GM20431 (cell line): ENCODE data around the gene CRTC1.
"Not testable (repeated sequence)": the region's sequence is repeated elsewhere in the genome, so short reads cannot be mapped to it uniquely, and the experiment has no call there.

Source experiments
- in situ Hi-C: fragments of 300-500 bp; cut with MseI, MboI; formaldehyde crosslinking; loops from one replicate; pipeline ENCODE4 v1.15.0; 2020; ENCODE audit warnings: low sequenced_read_pairs; ENCODE audit not compliant: unreplicated experiment

CRTC1 gene

GRCh38 chr19:18793144-18794028 lies 109.9 kb downstream of the CRTC1 start:
- in situ Hi-C loops, result no loop called here

GRCh38 chr19:18794029-18794313 lies 110.5 kb downstream of the CRTC1 start:
- in situ Hi-C loops, result no loop called here

DNA sequence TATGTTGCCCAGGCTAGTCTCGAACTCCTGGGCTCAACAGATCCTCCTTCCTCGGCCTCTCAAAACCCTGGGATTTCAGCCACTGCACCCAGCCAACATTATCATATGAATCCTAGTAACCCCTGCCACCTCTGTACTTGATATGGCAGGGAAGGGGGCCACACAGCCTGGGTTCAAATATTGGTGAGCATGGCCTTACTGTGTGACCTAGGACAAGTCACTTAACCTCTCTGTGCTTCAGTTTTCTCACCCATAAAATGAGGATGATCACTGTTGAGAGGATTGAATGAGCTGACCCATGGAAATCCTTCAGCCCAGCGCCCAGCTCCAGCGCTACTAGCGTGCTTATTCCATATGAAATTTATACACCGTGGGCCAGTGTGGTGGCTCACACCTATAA lies 111.2 kb downstream of the CRTC1 start:
- in situ Hi-C loops, result no loop called here

- in situ Hi-C loops, result no loop called here
Observed at GRCh38 chr19:18795540-18795939, 112.1 kb downstream of the CRTC1 start.

GRCh38 chr19:18796239-18796638 lies 112.8 kb downstream of the CRTC1 start:
- in situ Hi-C loops, result no loop called here

GRCh38 chr19:18798384-18799352 lies 115.2 kb downstream of the CRTC1 start:
- in situ Hi-C loops, result no loop called here

DNA sequence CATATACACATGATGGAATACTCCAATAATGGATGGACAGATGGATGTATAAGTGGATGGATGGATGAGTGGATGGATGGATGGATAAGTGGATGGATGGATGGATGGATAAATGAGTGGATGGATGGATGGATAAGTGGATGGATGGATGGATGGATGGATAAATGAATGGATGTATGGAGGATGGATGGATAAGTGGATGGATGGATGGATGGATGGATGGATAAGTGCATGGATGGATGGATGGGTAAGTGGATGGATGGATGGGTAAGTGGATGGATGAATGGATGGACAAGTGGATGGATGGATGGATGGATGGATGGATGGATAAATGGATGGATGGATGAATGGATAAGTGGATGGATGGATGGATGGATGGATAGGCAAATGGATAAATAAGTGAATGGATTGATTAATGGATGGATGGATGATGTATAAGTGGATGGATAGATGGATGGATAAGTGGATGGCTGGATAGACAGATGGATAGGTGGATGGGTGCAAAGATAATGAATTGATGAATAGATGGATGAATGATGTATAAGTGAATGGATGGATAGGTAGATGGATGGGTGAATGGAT lies 116.0 kb downstream of the CRTC1 start:
- in situ Hi-C loops, result no loop called here

DNA sequence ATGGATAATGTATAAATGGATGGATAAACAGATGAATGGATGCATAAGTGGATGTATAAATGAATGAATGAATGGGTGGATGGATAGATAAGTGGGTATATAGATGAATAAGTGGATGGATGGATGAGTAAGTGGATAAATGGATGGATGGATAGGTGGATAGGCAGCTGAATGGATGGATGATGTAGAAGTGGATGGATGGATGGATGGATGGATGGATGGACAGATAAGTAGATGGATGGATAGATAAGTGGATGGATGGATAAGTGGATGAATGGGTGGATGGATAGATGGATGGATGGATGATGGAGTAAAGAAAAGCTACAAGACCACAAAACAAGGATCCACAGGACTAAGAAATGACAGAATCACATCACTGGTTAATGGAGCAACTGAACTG lies 116.6 kb downstream of the CRTC1 start:
- in situ Hi-C loops, result no loop called here

- in situ Hi-C loops, result no loop called here
Observed at GRCh38 chr19:18800636-18801035, 117.2 kb downstream of the CRTC1 start.

GRCh38 chr19:18802354-18802753 lies 118.9 kb downstream of the CRTC1 start:
- in situ Hi-C loops, result no loop called here

DNA sequence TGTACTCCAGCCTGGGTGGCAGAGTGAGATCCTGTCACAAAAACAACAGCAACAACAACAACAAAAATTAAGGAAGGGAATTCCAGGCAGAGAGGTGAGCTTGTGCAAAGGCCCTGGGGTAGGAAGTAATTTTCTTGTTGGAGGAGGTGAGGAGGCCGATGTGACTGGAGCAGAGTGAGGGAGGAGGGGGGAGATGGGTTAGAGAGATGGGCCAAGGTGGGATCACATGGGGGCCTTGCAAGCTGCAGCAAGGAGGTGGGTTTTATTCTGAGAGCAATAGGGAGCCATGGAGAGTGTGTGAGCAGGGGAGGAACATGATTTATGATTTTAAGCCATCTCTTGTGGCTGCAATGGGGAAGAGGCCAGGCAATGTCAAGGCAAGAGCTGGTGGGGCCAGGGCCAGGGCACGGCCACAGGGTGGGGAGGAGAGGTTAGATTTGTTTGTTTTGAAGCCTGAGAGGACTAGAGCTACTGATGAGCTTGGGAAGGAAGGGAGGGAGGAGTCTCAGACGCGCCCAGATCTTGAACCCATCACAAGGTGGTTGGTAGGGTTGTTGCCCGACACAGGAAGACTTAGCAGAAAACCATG lies 120.2 kb downstream of the CRTC1 start:
- in situ Hi-C loops, result no loop called here

DNA sequence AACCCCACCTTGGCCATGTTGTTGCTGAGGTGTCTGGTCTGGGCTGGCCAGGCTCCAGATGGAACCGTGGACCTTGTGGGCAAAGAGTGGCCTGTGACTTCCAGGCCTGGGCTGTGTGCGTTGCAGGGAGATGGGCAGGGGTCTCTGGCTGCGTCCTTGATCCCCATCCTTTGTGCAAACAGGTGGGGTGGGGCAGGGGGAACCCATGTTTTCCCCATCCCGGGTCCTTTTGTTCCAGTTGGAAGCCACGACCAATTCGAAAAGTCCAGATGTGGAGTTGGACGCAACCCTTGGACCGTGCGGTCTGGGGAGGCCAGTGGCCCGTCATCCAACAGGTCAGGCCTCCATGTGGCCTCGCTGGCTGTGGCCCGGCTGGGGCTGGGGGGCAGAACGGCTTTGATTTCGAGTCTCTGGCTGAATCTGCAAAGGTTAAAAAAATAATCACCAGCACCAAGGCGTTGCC lies 120.7 kb downstream of the CRTC1 start:
- in situ Hi-C loops, result no loop called here

DNA sequence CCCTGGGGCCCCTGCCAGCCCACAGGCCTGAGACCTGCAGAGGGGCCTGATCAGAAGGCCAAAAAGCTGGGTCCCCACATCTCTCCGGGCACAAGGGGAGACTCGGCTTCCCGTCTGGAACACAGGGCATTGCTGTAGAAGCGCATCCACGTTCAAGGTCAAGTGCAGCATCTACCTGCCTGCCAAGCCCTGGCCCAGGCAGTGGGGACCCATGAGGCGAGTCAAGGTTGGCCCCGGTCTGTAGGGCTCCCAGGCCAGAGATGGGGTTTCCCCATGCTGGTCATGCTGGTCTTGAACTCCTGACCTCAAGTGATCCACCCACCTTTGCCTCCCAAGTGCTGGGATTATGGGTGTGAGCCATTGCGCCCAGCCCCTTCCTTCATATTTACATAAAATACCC lies 121.2 kb downstream of the CRTC1 start:
- in situ Hi-C loops, result no loop called here

DNA sequence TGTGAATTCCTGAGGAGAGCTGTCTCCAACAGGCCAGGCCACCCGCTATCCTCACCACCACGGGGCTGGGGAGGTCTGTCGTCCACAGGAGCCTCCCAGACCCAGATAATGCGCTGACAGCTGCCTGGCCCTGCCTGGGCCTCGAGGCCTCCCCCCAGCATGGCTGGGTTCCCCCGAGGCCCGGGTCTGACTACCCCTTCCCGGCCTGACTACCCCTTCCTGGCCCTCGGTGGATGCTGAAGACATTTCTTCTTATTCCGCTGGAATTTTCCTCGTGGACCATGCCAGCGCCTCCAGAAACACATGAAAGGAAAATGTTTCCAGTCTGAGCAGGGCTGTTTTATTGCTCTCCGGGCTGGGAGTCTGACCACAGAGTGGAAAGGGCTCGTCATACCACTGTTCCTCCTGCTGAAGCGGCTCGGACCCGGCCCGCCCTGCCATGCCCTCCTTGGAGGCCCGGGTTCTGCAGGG lies 124.4 kb downstream of the CRTC1 start:
- in situ Hi-C loops, result no loop called here

DNA sequence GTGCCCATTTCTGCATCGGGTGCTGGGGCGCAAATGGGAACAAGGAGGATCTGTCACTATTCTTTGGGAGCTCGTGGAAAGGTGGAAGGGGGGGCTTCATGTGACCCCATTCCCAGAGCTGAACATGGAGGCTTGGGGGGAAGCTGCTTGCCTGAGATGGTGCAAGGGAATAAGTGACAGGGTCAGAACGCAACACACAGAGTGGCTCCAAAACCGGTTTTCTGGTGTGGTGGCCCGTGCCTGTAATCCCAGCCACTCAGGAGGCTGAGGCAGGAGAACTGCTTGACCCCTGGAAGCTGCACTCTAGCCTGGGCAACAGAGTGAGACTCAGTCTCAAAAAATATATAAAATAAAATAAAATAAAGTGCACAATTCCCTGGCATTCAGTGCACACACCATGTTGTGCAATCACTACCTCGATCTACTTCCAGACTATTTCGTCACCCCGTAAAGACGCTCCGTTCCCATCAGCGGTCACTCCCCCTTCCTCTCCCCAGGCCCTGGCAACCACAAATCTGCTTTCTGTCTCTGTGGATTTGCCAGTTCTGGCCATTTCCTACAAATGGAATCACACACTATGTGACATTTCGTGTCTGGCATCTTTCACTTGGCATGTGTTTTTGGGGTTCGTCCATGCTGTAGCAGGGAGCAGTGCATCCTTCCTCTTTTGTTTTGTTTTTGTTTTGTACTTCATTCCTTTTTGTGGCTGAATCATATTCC lies 125.8 kb downstream of the CRTC1 start:
- in situ Hi-C loops, result no loop called here

DNA sequence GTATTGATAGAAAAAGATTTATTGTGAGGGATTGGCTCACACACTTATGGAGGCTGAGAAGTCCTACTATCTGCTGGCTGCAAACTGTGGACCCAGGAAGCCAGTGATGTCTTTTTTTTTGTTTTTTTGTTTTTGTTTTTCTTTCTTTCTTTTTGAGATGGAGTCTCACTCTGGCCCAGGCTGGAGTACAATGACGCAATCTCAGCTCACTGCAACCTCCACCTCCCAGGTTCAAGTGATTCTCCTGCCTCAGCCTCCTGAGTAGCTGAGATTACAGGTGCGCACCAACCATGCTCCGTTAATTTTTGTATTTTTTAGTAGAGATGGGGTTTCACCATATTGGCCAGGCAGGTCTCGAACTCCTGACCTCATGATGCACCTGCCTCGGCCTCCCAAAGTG lies 128.2 kb downstream of the CRTC1 start:
- in situ Hi-C loops, result not testable (repeated sequence)

DNA sequence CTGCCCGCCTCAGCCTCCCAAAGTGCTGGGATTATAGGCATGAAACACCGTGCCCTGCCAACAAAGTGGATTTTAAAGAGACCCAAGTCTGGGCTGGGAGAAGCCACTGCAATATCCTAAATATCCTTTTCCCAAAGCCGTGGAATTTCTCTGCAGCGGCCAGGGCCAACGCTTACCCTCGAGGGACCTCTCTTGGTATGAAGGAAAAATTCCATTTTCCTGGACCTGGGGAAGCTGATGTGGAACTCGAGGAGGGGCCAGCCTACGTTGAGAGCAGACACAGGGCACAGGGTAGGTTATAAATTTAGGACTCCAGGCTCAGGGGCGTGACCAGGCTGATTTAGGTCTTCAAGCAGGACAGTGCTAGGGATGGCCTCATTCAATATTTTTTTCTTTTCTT lies 130.6 kb downstream of the CRTC1 start:
- in situ Hi-C loops, result no loop called here

DNA sequence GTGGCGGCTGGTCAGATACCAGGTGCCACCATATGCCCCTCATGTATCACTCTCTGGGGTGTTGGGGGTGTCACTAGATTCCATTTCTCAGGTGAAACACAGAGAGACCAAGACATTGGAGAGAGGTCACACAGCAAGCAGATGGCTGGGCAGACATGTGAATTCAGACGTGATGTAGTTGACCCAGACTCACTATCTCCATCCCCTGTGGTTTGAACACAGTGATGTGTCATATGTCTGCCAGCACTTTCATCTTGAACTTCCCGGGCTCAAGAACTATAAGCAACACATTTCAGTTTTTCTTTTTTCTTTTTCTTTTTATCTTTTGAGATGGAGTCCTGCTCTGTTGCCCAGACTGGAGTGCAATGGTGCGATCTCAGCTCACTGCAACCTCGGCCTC lies 132.2 kb downstream of the CRTC1 start:
- in situ Hi-C loops, result no loop called here

- in situ Hi-C loops, result not testable (repeated sequence)
Observed at GRCh38 chr19:18816645-18817044, 133.2 kb downstream of the CRTC1 start.

GRCh38 chr19:18817574-18817973 lies 134.1 kb downstream of the CRTC1 start:
- in situ Hi-C loops, result no loop called here
